Transverse colon (tissue), 4 donors: Measurements from ENCODE around the gene PRCP. TPM values are rescaled to one million over a fixed set of nuclear protein-coding genes. Genes with fewer than 3 reads are reported as not detected.

Experiments
- DNase-seq: peaks from one replicate; pipeline ENCODE4 v3.0.0-alpha.2; 2019
- H3K27ac ChIP-seq, 4 donors: fragments of 200-600 bp; sonication (generic); 2 replicates each; pipeline ENCODE4 v1.5.1; 2016 to 2018; ENCODE audit warnings: inconsistent platforms in 4 of 4
- H3K27me3 ChIP-seq: fragments of 200-600 bp; sonication (generic); 2 replicates; pipeline ENCODE4 v1.5.1; 2017; ENCODE audit warnings: inconsistent platforms
- H3K36me3 ChIP-seq, 4 donors: fragments of 200-600 bp; sonication (generic); 2 replicates each; pipeline ENCODE4 v1.5.1; 2017 to 2019; ENCODE audit warnings: inconsistent platforms in 4 of 4
- H3K4me1 ChIP-seq, 4 donors: fragments of 200-600 bp; sonication (generic); 2 replicates each; pipeline ENCODE4 v1.5.1; 2017 to 2020; ENCODE audit warnings: inconsistent platforms in 4 of 4
- H3K4me3 ChIP-seq, 4 donors: fragments of 200-600 bp; sonication (generic); 1 replicate in 1 of 4; 2 replicates in 3 of 4; pipeline versions ENCODE4 v1.5.1 to v1.6.1; 2017 to 2019; ENCODE audit warnings: inconsistent platforms in 4 of 4
- H3K9me3 ChIP-seq, 2 donors: fragments of 200-600 bp; sonication (generic); 2 replicates each; pipeline ENCODE4 v1.5.1; 2017 to 2019; ENCODE audit warnings: inconsistent platforms in 2 of 2
- CTCF ChIP-seq, 5 experiments: fragments of 200-600 bp in 3 of 5; fragments of 450-650 bp in 2 of 5; sonication (generic) in 3 of 5; IDR thresholded peaks; 1 replicate in 2 of 5; 2 replicates in 3 of 5; pipeline ENCODE4 v1.5.1; 2016 to 2017; ENCODE audit warnings: antibody characterized with exemption in 5 of 5, inconsistent platforms in 3 of 5, mild to moderate bottlenecking in 2 of 5, moderate library complexity in 1 of 5
- EP300 ChIP-seq: sonication (generic); formaldehyde crosslinking; IDR thresholded peaks from one replicate; pipeline ENCODE4 v1.6.1; 2017; ENCODE audit warnings: antibody characterized with exemption, low read depth
- POLR2A ChIP-seq: fragments of 450-650 bp; IDR thresholded peaks from one replicate; pipeline ENCODE4 v1.6.1; 2016; ENCODE audit warnings: antibody characterized with exemption, mild to moderate bottlenecking, moderate library complexity
- POLR2AphosphoS5 ChIP-seq, 3 donors: sonication (generic); formaldehyde crosslinking; IDR thresholded peaks; one replicate each; pipeline ENCODE4 v1.6.1; 2016; ENCODE audit warnings: antibody characterized with exemption in 3 of 3
- WGBS, 2 donors: methylation state at CpG; one replicate each; pipeline ENCODE4 v1.1.5; 2018; ENCODE audit warnings: low coverage in 1 of 2; 5-methylcytosine and 5-hydroxymethylcytosine counted together
- in situ Hi-C, 4 donors: fragments of 200-750 bp; cut with MboI; loops; one replicate each; pipeline versions ENCODE4 v1.15.0 to v1.15.1; 2017; ENCODE audit warnings: low sequenced_read_pairs in 3 of 4, low pct_ligation_motif_present in 1 of 4, low pct_unique_long_range_greater_than_20kb in 1 of 4
- intact Hi-C: fragments of 100-400 bp; cut with DNase I; formaldehyde crosslinking; loops from one replicate; pipeline ENCODE4 v1.15.1; 2023; ENCODE audit warnings: low total_unique reads
- total RNA-seq, 4 donors: library from RNA; depleted of rRNA; stranded (reverse); fragments of >200 nt; gene quantifications; one replicate each; pipeline ENCODE4 v1.1.0, GENCODE V29; 2016

PRCP gene
- total RNA-seq, 4 donors from 2014 or later = 20.9 to 34.8 (median 29.9) TPM

- in situ Hi-C loops (no loop called here), intact Hi-C loops (no loop called here)
- Histone ChIP-seq H3K9me3 (no peaks in the 10 kb centered on the region), H3K36me3 (no peaks in the 10 kb centered on the region), H3K27me3 (peaks cover 4% of the 10 kb centered on the region), H3K4me1 (no peaks in the 10 kb centered on the region), H3K4me3 (no peak overlapping the region), H3K27ac (no peak overlapping the region)
- no peak for DNase-seq
- 48 to 64% methylated on average over 2 of the region's 2 CpGs for WGBS, 2 donors
- TF ChIP-seq EP300 (no peak), CTCF (IDR thresholded peaks at IDR 0.05) (no peak), POLR2AphosphoS5 (IDR thresholded peaks at IDR 0.05) (no peak), POLR2A (no peak)
Measured at GRCh38 chr11:82815406-82815805, 84.8 kb downstream of the PRCP start.

- no peak for DNase-seq
- no peaks in the 10 kb centered on the region for H3K36me3 ChIP-seq
- H3K27me3 ChIP-seq = peaks cover 4% of the 10 kb centered on the region
- H3K4me3 ChIP-seq = no peak overlapping the region
- in situ Hi-C loops (no loop called here), intact Hi-C loops (no loop called here)
- no peak overlapping the region for H3K27ac ChIP-seq
- WGBS, 2 donors = 75 to 87% methylated on average over 2 to 4 of the region's 4 CpGs
- no peaks in the 10 kb centered on the region for H3K4me1 ChIP-seq
- TF ChIP-seq CTCF (IDR thresholded peaks at IDR 0.05) = no peak
- no peak for TF ChIP-seq POLR2A
- no peak for TF ChIP-seq POLR2AphosphoS5 (IDR thresholded peaks at IDR 0.05)
- no peak for TF ChIP-seq EP300
- H3K9me3 ChIP-seq = no peaks in the 10 kb centered on the region
Measured at GRCh38 chr11:82814379-82814778, 85.9 kb downstream of the PRCP start.

GRCh38 chr11:82811369-82811768, 88.9 kb downstream of the PRCP start:
- H3K4me1 ChIP-seq = no peaks in the 10 kb centered on the region
- DNase-seq = no peak
- H3K27me3 ChIP-seq = peaks cover 8% of the 10 kb centered on the region
- H3K27ac ChIP-seq = no peak overlapping the region
- no peaks in the 10 kb centered on the region for H3K9me3 ChIP-seq
- intact Hi-C loops = no loop called here
- 77% methylated on average over 8 of the region's 8 CpGs; no CpG with 5 or more reads in 1 of the 2 donors for whole genome bisulfite sequencing, 2 donors
- H3K4me3 ChIP-seq = no peak overlapping the region
- in situ Hi-C loops = no loop called here
- no peak for TF ChIP-seq POLR2AphosphoS5 (IDR thresholded peaks at IDR 0.05)
- TF ChIP-seq CTCF (IDR thresholded peaks at IDR 0.05) = no peak
- TF ChIP-seq EP300 = no peak
- no peak for TF ChIP-seq POLR2A
- no peaks in the 10 kb centered on the region for H3K36me3 ChIP-seq

- in situ Hi-C loops (no loop called here), intact Hi-C loops (no loop called here)
- Histone ChIP-seq H3K27me3 (peaks cover 11% of the 10 kb centered on the region), H3K4me1 (no peaks in the 10 kb centered on the region), H3K9me3 (no peaks in the 10 kb centered on the region), H3K27ac (no peak overlapping the region), H3K36me3 (no peaks in the 10 kb centered on the region), H3K4me3 (no peak overlapping the region)
- no peak for TF ChIP-seq EP300
- no peak for TF ChIP-seq POLR2A
- no peak for TF ChIP-seq POLR2AphosphoS5 (IDR thresholded peaks at IDR 0.05)
- TF ChIP-seq CTCF (IDR thresholded peaks at IDR 0.05) = no peak
- DNase-seq = no peak
- WGBS, 2 donors = 60 to 88% methylated on average over 1 to 3 of the region's 3 CpGs
Measured at GRCh38 chr11:82810738-82811137, 89.5 kb downstream of the PRCP start.
